Measurements from ENCODE around the gene TOR2A. TPM values are rescaled to one million over a fixed set of nuclear protein-coding genes. Genes with fewer than 3 reads are reported as not detected.

The TOR2A gene
- total and polyA plus RNA-seq, 8 donors = 10.6 to 21.8 (median 14.8) TPM

GRCh38 chr9:127715470-127716337 lies 19.4 kb downstream of the TOR2A start, which contains the start of the genes PTRH1 and TTC16:
TSS of gene PTRH1 (minus strand) at chr9:127715663. CDS start at chr9:127715639, 24 bp downstream.
TSS of gene TTC16 (plus strand) at chr9:127716079. CDS start at chr9:127716146, 67 bp downstream.
- H3K4me3 ChIP-seq = peak within 1 kb of the TSS; percentile 81 to 85
- DNase-seq = peak; percentile 97 to 98 (median 98)
- H3K27me3 ChIP-seq = no peaks in the 10 kb centered on the region
- peak; percentile 98 for ATAC-seq
- no peak for TF ChIP-seq CTCF (IDR thresholded peaks at IDR 0.05)
- intact Hi-C loops (cut with DNase I) = no loop called here
- peaks cover 4 to 17% of the 10 kb centered on the region in 2 donors for H3K4me1 ChIP-seq
- no peaks in the 10 kb centered on the region for H3K9me3 ChIP-seq
- H3K27ac ChIP-seq = peak within 1 kb of the TSS; percentile 71 to 90
- H3K36me3 ChIP-seq = no peaks in the 10 kb centered on the region

- Histone ChIP-seq H3K9me3 (no peaks in the 10 kb centered on the region), H3K4me1 (peaks cover 4 to 17% of the 10 kb centered on the region in 2 donors), H3K36me3 (no peaks in the 10 kb centered on the region), H3K27me3 (no peaks in the 10 kb centered on the region), H3K4me3 (peak overlapping the region; percentile 81 to 85), H3K27ac (peak overlapping the region in 1 of 2 donors; percentile 90)
- DNase-seq (peak in 1 of 4 donors; percentile 87), ATAC-seq (peak; percentile 57)
- intact Hi-C loops (cut with DNase I) = no loop called here
- no peak for TF ChIP-seq CTCF (IDR thresholded peaks at IDR 0.05)
Measured at GRCh38 chr9:127714951-127715469, 20.1 kb downstream of the TOR2A start.

DNA sequence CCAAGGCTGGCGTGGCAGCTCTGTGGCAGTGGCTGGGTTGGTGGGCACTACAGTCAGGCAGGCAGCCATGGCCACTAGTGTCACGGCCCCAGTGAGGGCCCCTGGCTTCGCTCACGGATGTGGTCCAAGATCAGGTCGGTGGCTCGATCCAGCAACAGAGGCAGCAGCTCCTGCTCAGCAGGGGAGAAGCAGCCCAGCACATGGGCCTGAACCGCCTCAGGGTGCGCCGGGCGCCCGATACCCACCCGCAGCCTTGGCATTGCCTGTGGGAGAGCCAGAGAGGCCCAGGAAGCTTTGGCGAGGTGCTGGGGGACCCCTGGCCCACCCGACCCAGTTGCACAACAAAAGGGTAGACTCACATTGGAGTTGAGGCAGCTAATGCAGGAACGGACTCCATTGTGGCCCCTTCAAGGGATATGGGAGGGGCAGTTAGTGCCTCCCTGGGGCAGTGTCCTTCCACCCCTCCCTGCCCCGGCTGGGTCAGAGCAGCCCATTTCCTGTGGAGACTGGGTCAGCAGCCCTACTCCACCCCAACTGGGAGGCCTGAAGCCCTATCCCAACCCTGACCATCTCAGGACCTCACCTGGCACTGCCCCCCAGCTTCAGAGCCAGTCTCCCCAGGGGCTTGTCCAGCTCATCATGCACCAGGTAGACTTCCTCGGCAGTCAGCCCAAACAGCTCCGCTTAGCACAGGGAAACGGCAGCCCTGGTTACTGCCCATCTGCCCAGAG lies 20.9 kb downstream of the TOR2A start:
- no peak for ATAC-seq
- Histone ChIP-seq H3K9me3 (no peaks in the 10 kb centered on the region), H3K4me3 (peak overlapping the region in 1 of 2 donors; percentile 85), H3K27me3 (no peaks in the 10 kb centered on the region), H3K4me1 (peaks cover 4 to 17% of the 10 kb centered on the region in 2 donors), H3K36me3 (no peaks in the 10 kb centered on the region), H3K27ac (no peak overlapping the region)
- TF ChIP-seq CTCF (IDR thresholded peaks at IDR 0.05) = no peak
- no peak for DNase-seq
- intact Hi-C loops (cut with DNase I) = no loop called here

DNA sequence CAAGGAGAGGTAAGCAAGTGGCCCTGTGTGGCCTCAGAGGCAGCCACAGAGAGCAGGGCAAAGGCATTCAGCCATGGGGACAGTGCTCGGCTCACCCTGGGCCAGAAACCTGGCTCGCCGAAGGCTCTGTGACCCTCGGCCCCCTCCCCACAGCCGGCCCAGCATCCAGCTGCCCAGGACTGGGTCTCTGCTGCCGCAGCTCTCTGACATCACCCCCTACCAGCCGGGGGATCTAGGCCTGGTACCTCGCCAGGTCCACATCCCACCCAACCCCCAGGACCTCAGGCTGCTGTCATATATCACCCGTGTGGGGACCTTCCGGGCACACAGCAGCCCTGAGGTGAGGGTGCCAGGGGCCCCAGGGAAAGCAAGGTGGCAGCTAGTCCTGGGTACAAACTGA lies 22.2 kb downstream of the TOR2A start:
- no peaks in the 10 kb centered on the region for H3K27me3 ChIP-seq
- no peaks in the 10 kb centered on the region for H3K36me3 ChIP-seq
- H3K4me3 ChIP-seq = no peak overlapping the region
- intact Hi-C loops (cut with DNase I) = no loop called here
- no peaks in the 10 kb centered on the region for H3K9me3 ChIP-seq
- no peak for DNase-seq
- peaks cover 4 to 17% of the 10 kb centered on the region in 2 donors for H3K4me1 ChIP-seq
- ATAC-seq = no peak
- TF ChIP-seq CTCF (IDR thresholded peaks at IDR 0.05) = no peak
- no peak overlapping the region for H3K27ac ChIP-seq

Measured in left lung (tissue), 10 donors.